GM18517 (cell line): ENCODE measurements around the gene CCNI.
"Not testable (repeated sequence)": the region's sequence is repeated elsewhere in the genome, so short reads cannot be mapped to it uniquely, and the experiment has no call there.

Experiments used
- ATAC-seq: cut with Tn5 transposase; IDR thresholded peaks from one replicate; pipeline ENCODE4 v1.9.1; 2021; ENCODE audit warnings: mild to moderate bottlenecking, moderate library complexity; ENCODE audit not compliant: unreplicated experiment

The CCNI gene

GRCh38 chr4:77082886-77083608, 7.3 kb upstream of the CCNI start:
- ATAC-seq = no peak

GRCh38 chr4:77080806-77081205, 5.0 kb upstream of the CCNI start:
- ATAC-seq = not testable (repeated sequence)

GRCh38 chr4:77079281-77079680, 3.5 kb upstream of the CCNI start:
- ATAC-seq = no peak

- ATAC-seq = no peak
Observed at GRCh38 chr4:77078401-77078800, 2.6 kb upstream of the CCNI start.

- ATAC-seq = no peak
Observed at GRCh38 chr4:77076889-77077635, 1.3 kb upstream of the CCNI start.

- ATAC-seq = no peak
Observed at GRCh38 chr4:77074981-77075855, 571 bp downstream of the CCNI start.

GRCh38 chr4:77074381-77074831, 1.4 kb downstream of the CCNI start:
- ATAC-seq = no peak

GRCh38 chr4:77073981-77074380, 1.8 kb downstream of the CCNI start:
- no peak for ATAC-seq

- no peak for ATAC-seq
Observed at GRCh38 chr4:77073106-77073809, 2.5 kb downstream of the CCNI start.

- ATAC-seq = no peak
Observed at GRCh38 chr4:77072195-77072753, 3.5 kb downstream of the CCNI start.

GRCh38 chr4:77069514-77069913, 6.3 kb downstream of the CCNI start:
- ATAC-seq = not testable (repeated sequence)

GRCh38 chr4:77065382-77065781, 10.4 kb downstream of the CCNI start:
- no peak for ATAC-seq

GRCh38 chr4:77062856-77063255, 12.9 kb downstream of the CCNI start:
- no peak for ATAC-seq

GRCh38 chr4:77052352-77052751, 23.4 kb downstream of the CCNI start:
- peak; percentile 52 for ATAC-seq

- ATAC-seq = no peak
Observed at GRCh38 chr4:77050962-77051361, 24.8 kb downstream of the CCNI start.

- ATAC-seq = no peak
Observed at GRCh38 chr4:77047037-77047436, 28.8 kb downstream of the CCNI start.

- no peak for ATAC-seq
Observed at GRCh38 chr4:77045490-77045889, 30.3 kb downstream of the CCNI start.

GRCh38 chr4:77044461-77045150, 31.2 kb downstream of the CCNI start:
- no peak for ATAC-seq

- ATAC-seq = no peak
Observed at GRCh38 chr4:77043507-77044136, 32.2 kb downstream of the CCNI start.
